Astrocyte (in vitro differentiated cells and primary cell): ENCODE measurements around the gene NMNAT3. TPM values are rescaled to one million over a fixed set of nuclear protein-coding genes. Genes with fewer than 3 reads are reported as not detected.

Source experiments
- DNase-seq: peaks from one replicate; pipeline ENCODE4 v3.0.0-alpha.2; 2010; ENCODE audit warnings: low read depth
- FAIRE-seq: peaks from 2 replicates; lab custom pipeline; 2011; peaks lifted over from hg19 to GRCh38; lab: Jason Lieb, UNC
- H2AFZ ChIP-seq: 2 replicates; pipeline ENCODE4 v1.6.0; 2012; ENCODE audit warnings: low read depth, low read length, inconsistent platforms
- H3K27ac ChIP-seq: 2 replicates; pipeline ENCODE4 v1.5.1; 2011; ENCODE audit warnings: low read depth, low read length, inconsistent platforms
- H3K27me3 ChIP-seq: 2 replicates; pipeline ENCODE4 v1.6.0; 2011; ENCODE audit warnings: low read length, inconsistent platforms; ENCODE audit not compliant: insufficient read depth
- H3K36me3 ChIP-seq: 2 replicates; pipeline ENCODE4 v1.5.1; 2011; ENCODE audit warnings: low read length, inconsistent platforms; ENCODE audit not compliant: insufficient read depth
- H3K4me1 ChIP-seq: 2 replicates; pipeline ENCODE4 v1.5.1; 2011; ENCODE audit warnings: low read length, inconsistent platforms; ENCODE audit not compliant: insufficient read depth
- H3K4me2 ChIP-seq: 2 replicates; pipeline ENCODE4 v1.6.0; 2012; ENCODE audit warnings: low read length, inconsistent platforms
- H3K4me3 ChIP-seq: 2 replicates; pipeline ENCODE4 v1.5.1; 2011; ENCODE audit warnings: low read depth, mild to moderate bottlenecking, low read length, inconsistent platforms; ENCODE audit not compliant: insufficient read depth
- H3K79me2 ChIP-seq: 2 replicates; pipeline ENCODE4 v1.6.0; 2012; ENCODE audit warnings: mild to moderate bottlenecking, low read length, inconsistent platforms; ENCODE audit not compliant: insufficient read depth
- H3K9ac ChIP-seq: 2 replicates; pipeline ENCODE4 v1.6.0; 2012; ENCODE audit warnings: mild to moderate bottlenecking, low read length, inconsistent platforms
- H3K9me3 ChIP-seq: 2 replicates; pipeline ENCODE4 v1.5.1; 2012; ENCODE audit warnings: low read depth, mild to moderate bottlenecking, low read length, inconsistent platforms; ENCODE audit not compliant: insufficient read depth
- H4K20me1 ChIP-seq: 2 replicates; pipeline ENCODE4 v1.6.0; 2012; ENCODE audit warnings: low read length, inconsistent platforms; ENCODE audit not compliant: insufficient read depth
- H3K27ac Mint-ChIP-seq: one replicate; pipeline ENCODE4 v1.8.0; 2021; ENCODE audit warnings: mild to moderate bottlenecking, mixed read lengths; ENCODE audit not compliant: unreplicated experiment
- H3K27me3 Mint-ChIP-seq: one replicate; pipeline ENCODE4 v1.8.0; 2021; ENCODE audit warnings: low read depth, mixed read lengths; ENCODE audit not compliant: unreplicated experiment
- H3K36me3 Mint-ChIP-seq: one replicate; pipeline ENCODE4 v1.8.0; 2021; ENCODE audit warnings: low read depth, mixed read lengths; ENCODE audit not compliant: unreplicated experiment
- H3K4me1 Mint-ChIP-seq: one replicate; pipeline ENCODE4 v1.8.0; 2021; ENCODE audit warnings: low read depth, mixed read lengths; ENCODE audit not compliant: unreplicated experiment
- H3K4me3 Mint-ChIP-seq: one replicate; pipeline ENCODE4 v1.8.0; 2021; ENCODE audit warnings: mild to moderate bottlenecking, moderate library complexity, mixed read lengths; ENCODE audit not compliant: unreplicated experiment
- H3K9me3 Mint-ChIP-seq: one replicate; pipeline ENCODE4 v1.8.0; 2021; ENCODE audit warnings: mild to moderate bottlenecking, mixed read lengths; ENCODE audit not compliant: unreplicated experiment
- CTCF ChIP-seq: IDR thresholded peaks from 2 replicates; pipeline ENCODE4 v1.5.1; 2011; ENCODE audit warnings: low read depth, mild to moderate bottlenecking, inconsistent platforms, low read length, moderate library complexity; ENCODE audit not compliant: insufficient read depth
- EZH2 ChIP-seq: IDR thresholded peaks from 2 replicates; pipeline ENCODE4 v1.6.1; 2012; ENCODE audit warnings: mild to moderate bottlenecking, low read length, inconsistent platforms; ENCODE audit not compliant: insufficient read depth
- total RNA-seq: library from RNA; stranded (reverse); gene quantifications from 2 replicates; pipeline ENCODE4 v1.2.1, GENCODE V29; 2021

Gene NMNAT3
- total RNA-seq, 1 donor from 2014 or later, result 1.3 TPM

GRCh38 chr3:139561959-139562676, 115.7 kb downstream of the NMNAT3 start:
- H3K4me3 Mint-ChIP-seq, result no peak overlapping the region
- peaks cover 3% of the 10 kb centered on the region for H3K4me1 Mint-ChIP-seq
- Histone ChIP-seq H4K20me1 (no peaks in the 10 kb centered on the region), H3K27ac (no peak overlapping the region), H3K79me2 (no peaks in the 10 kb centered on the region), H3K4me2 (no peak overlapping the region), H3K36me3 (no peaks in the 10 kb centered on the region), H3K4me1 (peaks cover 21% of the 10 kb centered on the region), H3K27me3 (no peaks in the 10 kb centered on the region), H3K9ac (no peak overlapping the region), H3K4me3 (no peak overlapping the region), H3K9me3 (no peaks in the 10 kb centered on the region), H2AFZ (no peak overlapping the region)
- TF ChIP-seq EZH2 (no peak), CTCF (peak; percentile 80)
- H3K27me3 Mint-ChIP-seq, result peaks cover 5% of the 10 kb centered on the region
- FAIRE-seq (no peak), DNase-seq (no peak)
- H3K36me3 Mint-ChIP-seq, result no peaks in the 10 kb centered on the region
- no peak overlapping the region for H3K27ac Mint-ChIP-seq
- H3K9me3 Mint-ChIP-seq, result no peaks in the 10 kb centered on the region

- Histone ChIP-seq H3K36me3 (no peaks in the 10 kb centered on the region), H3K27me3 (no peaks in the 10 kb centered on the region), H3K79me2 (no peaks in the 10 kb centered on the region), H2AFZ (no peak overlapping the region), H3K4me2 (no peak overlapping the region), H3K27ac (no peak overlapping the region), H3K4me1 (peaks cover 21% of the 10 kb centered on the region), H3K9ac (no peak overlapping the region), H3K4me3 (no peak overlapping the region), H4K20me1 (no peaks in the 10 kb centered on the region), H3K9me3 (no peaks in the 10 kb centered on the region)
- peaks cover 6% of the 10 kb centered on the region for H3K27me3 Mint-ChIP-seq
- H3K36me3 Mint-ChIP-seq, result no peaks in the 10 kb centered on the region
- no peaks in the 10 kb centered on the region for H3K9me3 Mint-ChIP-seq
- no peak overlapping the region for H3K4me3 Mint-ChIP-seq
- peaks cover 3% of the 10 kb centered on the region for H3K4me1 Mint-ChIP-seq
- FAIRE-seq, result no peak
- no peak overlapping the region for H3K27ac Mint-ChIP-seq
- TF ChIP-seq CTCF, result no peak
- TF ChIP-seq EZH2, result no peak
- no peak for DNase-seq
These were observed 116.4 kb downstream of the NMNAT3 start for GRCh38 chr3:139561255-139561817.

GRCh38 chr3:139560411-139560810, 117.4 kb downstream of the NMNAT3 start:
- no peaks in the 10 kb centered on the region for H3K36me3 Mint-ChIP-seq
- Histone ChIP-seq H2AFZ (no peak overlapping the region), H3K27ac (peak overlapping the region; percentile 42), H3K36me3 (no peaks in the 10 kb centered on the region), H3K4me2 (no peak overlapping the region), H3K4me3 (no peak overlapping the region), H3K79me2 (no peaks in the 10 kb centered on the region), H3K9me3 (no peaks in the 10 kb centered on the region), H3K4me1 (peaks cover 22% of the 10 kb centered on the region), H4K20me1 (no peaks in the 10 kb centered on the region), H3K27me3 (no peaks in the 10 kb centered on the region), H3K9ac (peak overlapping the region; percentile 5)
- H3K4me3 Mint-ChIP-seq, result no peak overlapping the region
- no peaks in the 10 kb centered on the region for H3K9me3 Mint-ChIP-seq
- FAIRE-seq (no peak), DNase-seq (no peak)
- H3K4me1 Mint-ChIP-seq, result peaks cover 3% of the 10 kb centered on the region
- peaks cover 12% of the 10 kb centered on the region for H3K27me3 Mint-ChIP-seq
- no peak overlapping the region for H3K27ac Mint-ChIP-seq
- TF ChIP-seq EZH2 (no peak), CTCF (no peak)
